H9 (cell line): ENCODE results near the gene IL31. TPM values are rescaled to one million over a fixed set of nuclear protein-coding genes. Genes with fewer than 3 reads are reported as not detected.

ENCODE experiments used
- DNase-seq: peaks from one replicate; pipeline ENCODE4 v3.0.0-alpha.2; 2017
- H2AFZ ChIP-seq: one replicate; pipeline ENCODE4 v1.6.1; 2013; ENCODE audit warnings: mild to moderate bottlenecking, low read length, control low read depth, moderate library complexity
- H2AK5ac ChIP-seq: 2 replicates; pipeline ENCODE4 v1.6.1; 2013; ENCODE audit warnings: low read length, control low read depth, mixed read lengths; ENCODE audit not compliant: insufficient read length
- H2BK120ac ChIP-seq: one replicate; pipeline ENCODE4 v1.6.1; 2013; ENCODE audit warnings: low read depth, mild to moderate bottlenecking, low read length, control low read depth, inconsistent platforms; ENCODE audit not compliant: poor library complexity, severe bottlenecking
- H2BK12ac ChIP-seq: 2 replicates; pipeline ENCODE4 v1.6.1; 2013; ENCODE audit warnings: low read length, control low read depth, mixed read lengths, low read depth; ENCODE audit not compliant: insufficient read length
- H2BK15ac ChIP-seq: 2 replicates; pipeline ENCODE4 v1.6.1; 2013; ENCODE audit warnings: low read depth, low read length, control low read depth
- H2BK20ac ChIP-seq: one replicate; pipeline ENCODE4 v1.6.1; 2013; ENCODE audit warnings: low read depth, mild to moderate bottlenecking, low read length, control low read depth, inconsistent platforms; ENCODE audit not compliant: poor library complexity, severe bottlenecking
- H2BK5ac ChIP-seq: 2 replicates; pipeline ENCODE4 v1.6.1; 2013; ENCODE audit warnings: low read length, control low read depth, mixed read lengths; ENCODE audit not compliant: insufficient read length
- H3K14ac ChIP-seq: 2 replicates; pipeline ENCODE4 v1.6.1; 2013; ENCODE audit warnings: low read length, control low read depth; ENCODE audit not compliant: insufficient read depth
- H3K18ac ChIP-seq: 2 replicates; pipeline ENCODE4 v1.6.1; 2013; ENCODE audit warnings: low read depth, mild to moderate bottlenecking, mixed read lengths, low read length, control low read depth; ENCODE audit not compliant: insufficient read length
- H3K23ac ChIP-seq: 2 replicates; pipeline ENCODE4 v1.6.1; 2013; ENCODE audit warnings: low read length, control low read depth, mixed read lengths, low read depth; ENCODE audit not compliant: insufficient read length
- H3K23me2 ChIP-seq: 2 replicates; pipeline ENCODE4 v1.6.1; 2013; ENCODE audit warnings: low read depth, mild to moderate bottlenecking, mixed read lengths, low read length, control low read depth; ENCODE audit not compliant: insufficient read length, poor library complexity, severe bottlenecking
- H3K27ac ChIP-seq: 2 replicates; pipeline ENCODE4 v1.5.1; 2013; ENCODE audit warnings: low read length, control low read depth, mixed read lengths, low read depth; ENCODE audit not compliant: insufficient read length
- H3K27me3 ChIP-seq: 2 replicates; pipeline ENCODE4 v1.6.1; 2013; ENCODE audit warnings: low read length, control low read depth, inconsistent platforms; ENCODE audit not compliant: insufficient read depth
- H3K4ac ChIP-seq: 2 replicates; pipeline ENCODE4 v1.6.1; 2013; ENCODE audit warnings: low read depth, mild to moderate bottlenecking, control low read depth, inconsistent platforms, low read length, moderate library complexity
- H3K4me1 ChIP-seq: 2 replicates; pipeline ENCODE4 v1.6.1; 2013; ENCODE audit warnings: low read length, control low read depth, inconsistent platforms; ENCODE audit not compliant: insufficient read depth
- H3K4me2 ChIP-seq: 2 replicates; pipeline ENCODE4 v1.6.1; 2013; ENCODE audit warnings: low read length, control low read depth, mixed read lengths; ENCODE audit not compliant: insufficient read length, insufficient read depth
- H3K56ac ChIP-seq: 2 replicates; pipeline ENCODE4 v1.6.1; 2013; ENCODE audit warnings: low read depth, mild to moderate bottlenecking, mixed read lengths, low read length, control low read depth; ENCODE audit not compliant: insufficient read length
- H3K79me1 ChIP-seq: 2 replicates; pipeline ENCODE4 v1.6.1; 2013; ENCODE audit warnings: low read depth, mild to moderate bottlenecking, moderate library complexity, low read length, control low read depth, inconsistent platforms; ENCODE audit not compliant: insufficient read depth, poor library complexity, severe bottlenecking
- H3K79me2 ChIP-seq: 2 replicates; pipeline ENCODE4 v1.6.1; 2013; ENCODE audit warnings: low read length, control low read depth, inconsistent platforms; ENCODE audit not compliant: insufficient read depth
- H3K9ac ChIP-seq: 2 replicates; pipeline ENCODE4 v1.6.1; 2013; ENCODE audit warnings: low read length, control low read depth, mixed read lengths; ENCODE audit not compliant: insufficient read length; ENCODE audit errors: extremely low read depth
- H3K9me3 ChIP-seq: one replicate; pipeline ENCODE4 v1.6.1; 2013; ENCODE audit warnings: low read depth, low read length, inconsistent platforms; ENCODE audit not compliant: control insufficient read depth
- H3T11ph ChIP-seq: one replicate; pipeline ENCODE4 v1.6.1; 2013; ENCODE audit warnings: mild to moderate bottlenecking, low read length, control low read depth, inconsistent platforms
- H4K20me1 ChIP-seq: one replicate; pipeline ENCODE4 v1.6.1; 2013; ENCODE audit not compliant: control insufficient read depth, insufficient read length, insufficient read depth
- H4K5ac ChIP-seq: 2 replicates; pipeline ENCODE4 v1.6.1; 2013; ENCODE audit warnings: low read depth, mild to moderate bottlenecking, mixed read lengths, low read length, control low read depth; ENCODE audit not compliant: insufficient read length
- H4K8ac ChIP-seq: replicated peaks from 2 replicates; pipeline ENCODE4 v1.6.1; 2013; ENCODE audit warnings: low read length, control low read depth, mixed read lengths, low read depth; ENCODE audit not compliant: insufficient read length
- H4K91ac ChIP-seq: 2 replicates; pipeline ENCODE4 v1.6.1; 2013; ENCODE audit warnings: low read depth, mild to moderate bottlenecking, moderate library complexity, mixed read lengths, low read length, control low read depth; ENCODE audit not compliant: insufficient read length
- H3K27ac Mint-ChIP-seq, 3 experiments: 2 replicates in 2 of 3; 3 replicates in 1 of 3; pipeline ENCODE4 v1.8.0; 2020 to 2021; ENCODE audit warnings: mixed read lengths in 3 of 3, mild to moderate bottlenecking in 1 of 3, moderate library complexity in 1 of 3
- H3K27me3 Mint-ChIP-seq: 2 replicates; pipeline ENCODE4 v1.8.0; 2021; ENCODE audit warnings: low read depth, mild to moderate bottlenecking, moderate library complexity, mixed read lengths
- H3K36me3 Mint-ChIP-seq, 3 experiments: 2 replicates in 2 of 3; 3 replicates in 1 of 3; pipeline ENCODE4 v1.8.0; 2020 to 2021; ENCODE audit warnings: low read depth in 3 of 3, mixed read lengths in 3 of 3; ENCODE audit not compliant: insufficient read depth in 1 of 3
- H3K4me1 Mint-ChIP-seq, 2 experiments: 2 replicates each; pipeline ENCODE4 v1.8.0; 2020; ENCODE audit warnings: mixed read lengths in 2 of 2
- H3K4me3 Mint-ChIP-seq, 2 experiments: 2 replicates in 1 of 2; 3 replicates in 1 of 2; pipeline ENCODE4 v1.8.0; 2020 to 2021; ENCODE audit warnings: mild to moderate bottlenecking in 2 of 2, mixed read lengths in 2 of 2, moderate library complexity in 1 of 2
- H3K9me3 Mint-ChIP-seq, 2 experiments: 2 replicates in 1 of 2; 3 replicates in 1 of 2; pipeline ENCODE4 v1.8.0; 2020; ENCODE audit warnings: mild to moderate bottlenecking in 2 of 2, mixed read lengths in 2 of 2, moderate library complexity in 1 of 2
- WGBS: extraction: QIAGEN DNeasy Blood & Tissue Kit; methylation state at CpG from one replicate; pipeline ENCODE4 v1.1.7; 2013; ENCODE audit warnings: missing lambda C conversion rate, low lambda C conversion rate, mixed read lengths; ENCODE audit not compliant: insufficient read length; ENCODE audit errors: extremely low coverage; 5-methylcytosine and 5-hydroxymethylcytosine counted together
- total RNA-seq: library from RNA; stranded (reverse); gene quantifications from 2 replicates; pipeline ENCODE4 v1.2.1, GENCODE V29; 2021
- TF ChIP-seq, protein P1 (sequence below): fragments of 200-600 bp; sonication (generic); conservative IDR thresholded peaks from 3 replicates; pipeline ENCODE4 v1.8.0; 2021; ENCODE audit warnings: antibody characterized with exemption, mild to moderate bottlenecking

Gene IL31
- total RNA-seq, 1 experiment from 2014 or later = not detected

DNA sequence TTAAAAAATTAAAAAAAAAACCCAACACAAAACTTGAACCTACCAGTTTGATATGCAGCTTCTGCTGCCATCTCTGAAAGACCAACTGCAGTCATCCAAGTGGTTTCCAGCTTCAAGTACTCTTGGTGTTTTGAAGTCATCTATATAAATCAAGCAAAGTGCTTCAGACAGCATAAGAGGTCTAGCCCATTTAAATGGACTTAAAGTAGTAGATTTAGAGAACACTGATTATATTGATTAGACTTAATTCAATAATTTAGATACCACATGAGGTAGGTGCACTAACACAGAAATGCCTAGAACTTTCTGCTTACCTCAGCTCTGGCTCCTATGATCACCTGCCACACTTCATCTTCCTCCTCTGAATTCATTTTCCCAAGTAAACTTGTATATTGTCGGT is 42.4 kb upstream of the IL31 start:
- H3K18ac ChIP-seq = no peak overlapping the region
- Mint-ChIP-seq H3K4me3 (no peak overlapping the region), H3K9me3 (no peaks in the 10 kb centered on the region), H3K36me3 (peaks cover 31 to 87% (median 79%) of the 10 kb centered on the region in 3 experiments; a peak in 6 of 7 replicates), H3K27me3 (no peaks in the 10 kb centered on the region), H3K27ac (no peak overlapping the region), H3K4me1 (no peaks in the 10 kb centered on the region)
- no peak overlapping the region for H3K23ac ChIP-seq
- H3K79me1 ChIP-seq = peaks cover 8% of the 10 kb centered on the region
- H3K79me2 ChIP-seq = no peaks in the 10 kb centered on the region
- no peak overlapping the region for H2BK15ac ChIP-seq
- H3K4me1 ChIP-seq = no peaks in the 10 kb centered on the region
- no peak overlapping the region for H3K56ac ChIP-seq
- no peak overlapping the region for H4K91ac ChIP-seq
- H3K27me3 ChIP-seq = no peaks in the 10 kb centered on the region
- no peak overlapping the region for H2AK5ac ChIP-seq
- WGBS = no CpG with 5 or more reads among the region's 1 CpG
- H3K4me2 ChIP-seq = no peak overlapping the region
- no peaks in the 10 kb centered on the region for H3K23me2 ChIP-seq
- H4K8ac ChIP-seq = no peak overlapping the region
- H3T11ph ChIP-seq = no peak overlapping the region
- H3K27ac ChIP-seq = no peak overlapping the region
- no peak overlapping the region for H2BK20ac ChIP-seq
- no peak overlapping the region for H3K4ac ChIP-seq
- H2BK12ac ChIP-seq = no peak overlapping the region
- no peaks in the 10 kb centered on the region for H4K20me1 ChIP-seq
- no peak overlapping the region for H3K9ac ChIP-seq
- H3K14ac ChIP-seq = no peak overlapping the region
- H3K9me3 ChIP-seq = no peaks in the 10 kb centered on the region
- no peak for DNase-seq
- H4K5ac ChIP-seq = no peak overlapping the region
- no peak overlapping the region for H2BK120ac ChIP-seq
- TF ChIP-seq, protein P1, sequence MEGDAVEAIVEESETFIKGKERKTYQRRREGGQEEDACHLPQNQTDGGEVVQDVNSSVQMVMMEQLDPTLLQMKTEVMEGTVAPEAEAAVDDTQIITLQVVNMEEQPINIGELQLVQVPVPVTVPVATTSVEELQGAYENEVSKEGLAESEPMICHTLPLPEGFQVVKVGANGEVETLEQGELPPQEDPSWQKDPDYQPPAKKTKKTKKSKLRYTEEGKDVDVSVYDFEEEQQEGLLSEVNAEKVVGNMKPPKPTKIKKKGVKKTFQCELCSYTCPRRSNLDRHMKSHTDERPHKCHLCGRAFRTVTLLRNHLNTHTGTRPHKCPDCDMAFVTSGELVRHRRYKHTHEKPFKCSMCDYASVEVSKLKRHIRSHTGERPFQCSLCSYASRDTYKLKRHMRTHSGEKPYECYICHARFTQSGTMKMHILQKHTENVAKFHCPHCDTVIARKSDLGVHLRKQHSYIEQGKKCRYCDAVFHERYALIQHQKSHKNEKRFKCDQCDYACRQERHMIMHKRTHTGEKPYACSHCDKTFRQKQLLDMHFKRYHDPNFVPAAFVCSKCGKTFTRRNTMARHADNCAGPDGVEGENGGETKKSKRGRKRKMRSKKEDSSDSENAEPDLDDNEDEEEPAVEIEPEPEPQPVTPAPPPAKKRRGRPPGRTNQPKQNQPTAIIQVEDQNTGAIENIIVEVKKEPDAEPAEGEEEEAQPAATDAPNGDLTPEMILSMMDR = no peak
- H2AFZ ChIP-seq = no peak overlapping the region
- no peak overlapping the region for H2BK5ac ChIP-seq
